Peyer's patch (tissue), 4 donors: ENCODE data around the gene OCA2.

Experiments
- CTCF ChIP-seq, 6 experiments: fragments of 450-650 bp in 4 of 6; fragments of 200-600 bp in 2 of 6; sonication (generic) in 1 of 6; IDR thresholded peaks; one replicate each; pipeline ENCODE4 v1.5.1; 2017 to 2019; ENCODE audit warnings: antibody characterized with exemption in 6 of 6, mild to moderate bottlenecking in 3 of 6, moderate library complexity in 1 of 6
- POLR2A ChIP-seq, 2 donors: fragments of 450-650 bp; IDR thresholded peaks; one replicate each; pipeline ENCODE4 v1.5.1; 2017; ENCODE audit warnings: antibody characterized with exemption in 2 of 2, mild to moderate bottlenecking in 2 of 2, moderate library complexity in 2 of 2

- no peak for TF ChIP-seq POLR2A (IDR thresholded peaks at IDR 0.05)
- TF ChIP-seq CTCF (IDR thresholded peaks at IDR 0.05), result no peak
Observed at GRCh38 chr15:28026221-28026620, 72.9 kb downstream of the OCA2 start.
